Stimulated activated naive CD8-positive, alpha-beta T cell treated with anti-CD3 and anti-CD28 coated beads, Interleukin-15, Interleukin-2, amounts not matched to agents 100 U/mL and 50 U/mL, for 24 hours (primary cell): ENCODE measurements around the gene MYRF.
A peak's percentile ranks its signal among the peaks of the same experiment; 100 is the strongest.

Source experiments
- ATAC-seq: fragments of 150-1000 bp; cut with Tn5 transposase; one replicate; pipeline ENCODE4 v1.10.0; 2021
- DNase-seq: peaks from one replicate; pipeline ENCODE4 v3.0.0; 2021

Gene MYRF

DNA sequence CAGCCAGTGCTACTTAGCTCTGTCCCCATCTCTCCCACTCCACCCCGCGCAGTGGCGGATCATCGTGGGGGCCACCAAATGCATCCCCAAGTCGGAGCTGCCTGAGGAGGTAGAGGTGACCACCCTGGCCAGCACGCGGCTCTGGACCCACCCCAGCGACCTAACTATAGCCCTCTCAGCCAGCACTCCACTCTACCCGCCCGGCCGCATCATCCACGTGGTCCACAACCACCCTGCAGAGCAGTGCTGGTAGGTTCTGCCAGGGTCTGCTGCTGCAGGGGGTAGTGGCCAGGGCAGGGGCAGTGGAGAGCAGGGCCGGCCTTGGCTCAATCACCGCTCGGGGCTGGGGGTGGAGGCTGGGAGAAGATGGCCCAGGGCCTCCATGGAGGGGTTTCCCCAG lies 13.0 kb upstream of the MYRF start:
- DNase-seq (no peak), ATAC-seq (no peak)

GRCh38 chr11:61739966-61740365 lies 12.5 kb upstream of the MYRF start:
- DNase-seq (no peak), ATAC-seq (no peak)

GRCh38 chr11:61742391-61742790 lies 10.0 kb upstream of the MYRF start:
- ATAC-seq = no peak
- no peak for DNase-seq

GRCh38 chr11:61743486-61744095 lies 8.8 kb upstream of the MYRF start:
- ATAC-seq = no peak
- DNase-seq = no peak

DNA sequence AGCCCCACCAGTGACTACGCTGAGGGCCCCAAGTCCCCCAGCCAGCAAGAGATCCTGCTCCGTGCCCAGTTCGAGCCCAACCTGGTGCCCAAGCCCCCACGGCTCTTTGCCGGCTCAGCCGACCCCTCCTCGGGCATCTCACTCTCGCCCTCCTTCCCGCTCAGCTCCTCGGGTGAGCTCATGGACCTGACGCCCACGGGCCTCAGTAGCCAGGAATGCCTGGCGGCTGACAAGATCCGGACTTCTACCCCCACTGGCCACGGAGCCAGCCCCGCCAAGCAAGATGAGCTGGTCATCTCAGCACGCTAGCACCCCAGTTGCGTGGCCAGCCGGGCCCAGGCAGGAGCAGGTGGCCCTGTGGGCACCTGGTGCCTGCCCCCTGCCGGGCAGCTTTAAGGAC lies 8.3 kb upstream of the MYRF start:
- ATAC-seq (no peak), DNase-seq (no peak)

GRCh38 chr11:61744609-61745156 lies 7.8 kb upstream of the MYRF start:
- no peak for ATAC-seq
- no peak for DNase-seq

DNA sequence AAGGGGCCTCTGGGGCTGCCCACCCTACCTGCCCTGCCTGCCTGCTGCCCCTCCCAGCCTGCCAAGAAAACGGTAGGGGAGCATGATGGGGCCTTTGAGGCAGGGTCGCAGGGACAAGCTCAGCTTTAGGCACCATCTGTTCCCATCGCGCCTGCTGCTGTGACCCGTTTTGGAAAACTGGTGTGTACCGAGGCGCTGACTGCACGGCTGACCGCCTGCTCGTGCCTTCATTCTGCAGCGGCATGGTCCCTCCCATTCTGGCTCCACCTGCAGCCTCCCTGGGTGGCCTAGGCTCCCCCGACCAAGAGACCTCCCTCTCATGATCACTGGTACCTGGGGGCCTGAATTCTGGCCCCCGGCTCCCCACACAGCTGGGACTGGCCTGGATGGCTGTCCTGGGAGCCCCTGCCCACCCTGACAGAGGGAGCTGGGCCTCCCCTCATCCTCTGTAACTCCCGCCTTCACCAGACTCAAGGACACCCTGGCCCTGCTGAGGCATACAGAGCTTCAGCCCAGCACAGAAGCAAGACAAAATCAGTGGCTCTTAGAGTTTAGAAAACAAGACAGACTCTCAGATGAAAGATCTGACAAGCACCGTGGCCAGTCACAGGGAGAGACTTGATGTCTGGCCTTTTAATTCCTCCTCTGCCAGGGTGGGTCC lies 6.5 kb upstream of the MYRF start:
- no peak for ATAC-seq

DNA sequence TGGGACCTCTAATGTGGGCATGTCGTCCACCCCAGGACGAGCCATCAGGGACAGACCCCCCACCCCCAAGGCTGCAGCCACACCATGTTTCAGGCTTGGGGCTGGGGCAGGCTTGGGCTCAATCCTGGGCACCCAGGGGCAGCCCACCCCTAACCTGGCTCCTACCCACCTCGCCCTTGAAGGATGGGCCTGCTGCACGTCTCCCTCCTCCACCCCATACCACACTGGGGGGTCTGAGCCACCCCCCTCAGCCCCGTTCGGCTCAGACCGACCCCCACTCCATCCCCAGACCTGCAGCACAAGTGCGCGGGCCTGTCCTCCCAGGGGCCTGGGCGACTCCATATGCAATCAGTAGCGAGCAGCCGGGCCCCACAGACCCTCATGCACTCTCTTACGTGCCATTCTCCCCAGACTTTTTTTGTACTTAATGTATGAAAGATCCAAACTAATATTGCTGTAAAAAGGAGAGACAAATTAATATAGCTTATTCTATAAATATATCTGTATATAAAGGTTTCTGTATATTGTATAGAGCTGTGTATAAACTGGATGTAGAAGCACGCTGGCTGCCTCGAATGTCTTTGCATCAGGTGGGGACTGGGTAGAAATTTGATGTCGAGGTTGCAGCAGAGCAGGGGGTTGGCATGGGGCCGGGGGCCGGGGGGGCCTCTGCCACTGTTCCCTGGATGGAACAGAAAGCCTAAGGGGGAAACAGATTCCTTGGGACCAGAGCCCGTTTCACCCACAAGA lies 5.8 kb upstream of the MYRF start:
- no peak for DNase-seq
- no peak for ATAC-seq

More for the DNA sequence above, 6.5 kb upstream of the MYRF start:
- DNase-seq = no peak

- ATAC-seq = no peak
- DNase-seq = peak; percentile 68
These were observed 5.1 kb upstream of the MYRF start for GRCh38 chr11:61747192-61747966.

DNA sequence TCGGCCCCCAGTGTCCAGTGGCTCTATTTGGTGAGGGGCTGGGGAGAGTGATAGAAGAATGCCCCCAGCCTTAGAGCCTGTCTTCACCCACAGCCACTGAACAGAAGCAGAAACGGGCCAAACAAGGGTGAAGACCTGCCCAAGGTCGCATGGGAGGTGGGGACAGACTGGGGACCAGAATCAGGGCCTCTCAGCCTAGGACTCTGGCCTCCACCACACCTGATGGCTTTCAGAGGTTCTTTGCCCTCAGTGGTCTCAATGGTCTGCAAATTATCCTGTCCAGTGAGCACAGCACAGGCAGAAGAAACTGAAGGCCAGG lies 4.5 kb upstream of the MYRF start:
- DNase-seq = no peak
- ATAC-seq = no peak

DNA sequence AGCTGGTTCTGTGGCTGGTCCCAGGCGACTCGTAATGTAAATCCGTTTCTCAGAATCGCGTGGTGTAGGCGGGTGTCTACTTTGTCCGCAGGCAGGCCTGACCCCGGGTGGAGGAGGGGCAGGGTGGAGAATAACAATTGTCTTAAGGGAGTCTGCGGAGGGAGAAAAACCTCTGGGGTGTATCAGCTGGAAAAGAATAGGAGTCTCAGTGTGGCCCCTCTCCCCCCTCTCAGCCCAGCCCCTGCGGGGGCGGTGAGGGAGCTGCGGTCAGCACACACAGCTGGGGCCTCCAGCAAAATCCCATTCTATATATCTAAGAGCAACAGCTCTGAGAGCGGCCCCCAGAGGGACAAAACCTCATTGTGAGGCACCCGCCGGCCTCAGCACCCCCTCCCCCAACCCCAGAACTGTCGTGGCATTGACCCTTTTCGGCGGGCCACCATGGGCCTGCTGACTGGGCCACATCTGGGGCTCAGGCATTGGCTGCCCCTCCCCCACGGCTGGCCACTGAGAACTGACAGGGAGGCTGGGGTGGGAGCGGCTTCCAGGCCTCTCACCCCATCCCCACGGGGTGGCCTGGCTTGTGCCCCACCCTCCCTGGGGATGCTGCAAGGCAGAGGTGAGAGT lies 2.7 kb upstream of the MYRF start:
- ATAC-seq = no peak
- no peak for DNase-seq

DNA sequence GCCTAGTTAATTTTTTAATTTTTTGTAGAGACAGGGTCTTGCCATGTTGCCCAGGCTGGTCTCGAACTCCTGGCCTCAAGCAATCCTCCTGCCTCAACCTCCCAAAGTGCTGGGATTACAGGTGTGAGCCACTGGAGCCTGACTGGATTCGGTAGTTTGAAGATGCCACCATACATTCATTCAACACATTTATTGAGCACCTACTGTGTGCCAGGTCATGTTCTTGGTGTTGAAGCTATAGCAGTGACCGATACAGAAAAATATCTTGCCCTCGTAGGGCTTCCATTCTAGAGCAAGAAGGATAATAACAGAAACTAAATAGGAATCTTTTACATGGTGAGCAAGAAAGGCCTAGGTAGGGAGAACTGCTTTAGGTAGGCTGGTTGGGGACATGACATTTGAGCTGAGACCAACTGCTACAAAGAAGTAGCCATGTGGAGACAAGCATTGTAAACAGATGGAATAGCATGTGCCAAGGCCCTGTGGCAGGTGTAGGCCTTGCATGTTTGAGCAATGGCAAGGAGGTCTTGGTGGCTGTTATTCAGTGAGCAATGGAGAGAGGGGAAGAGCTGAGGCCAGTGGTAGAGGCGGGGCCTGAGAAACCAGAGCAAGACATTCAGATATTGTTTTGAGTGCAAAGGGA lies 1.7 kb upstream of the MYRF start:
- DNase-seq (no peak), ATAC-seq (no peak)

GRCh38 chr11:61751384-61751783 lies 1.1 kb upstream of the MYRF start:
- ATAC-seq = no peak
- no peak for DNase-seq

DNA sequence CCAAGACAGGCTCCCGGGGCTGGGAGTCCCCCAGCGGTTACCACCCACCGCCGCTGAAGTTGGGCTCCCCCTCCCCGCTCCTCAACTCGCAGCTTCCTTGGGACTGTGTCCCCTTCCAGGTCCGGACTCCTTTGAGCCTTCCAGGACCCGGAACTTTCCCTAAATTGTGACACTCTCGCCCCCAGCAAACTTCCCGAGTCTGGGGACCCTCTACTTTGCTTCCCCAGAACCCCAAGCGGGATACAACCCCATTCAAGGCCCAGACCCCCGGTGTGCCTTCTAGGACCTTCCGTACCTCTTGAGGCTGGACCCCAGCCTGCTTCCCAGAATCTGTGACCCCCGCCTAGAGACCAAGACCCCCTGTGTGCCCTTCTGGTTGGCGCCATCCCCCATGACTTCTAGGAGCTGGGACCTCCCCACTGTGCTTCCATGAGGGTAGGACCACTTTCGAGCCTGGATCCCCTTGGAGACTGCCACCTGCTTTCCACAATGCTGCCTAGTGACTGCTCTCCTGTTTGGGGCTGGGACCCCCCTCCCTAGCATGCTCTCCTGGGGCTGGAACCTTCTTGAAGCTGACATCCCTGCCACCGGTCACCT lies 587 bp downstream of the MYRF start:
- ATAC-seq = no peak
- no peak for DNase-seq

- no peak for DNase-seq
- ATAC-seq = no peak
These were observed 1.2 kb downstream of the MYRF start for GRCh38 chr11:61753672-61754071.

DNA sequence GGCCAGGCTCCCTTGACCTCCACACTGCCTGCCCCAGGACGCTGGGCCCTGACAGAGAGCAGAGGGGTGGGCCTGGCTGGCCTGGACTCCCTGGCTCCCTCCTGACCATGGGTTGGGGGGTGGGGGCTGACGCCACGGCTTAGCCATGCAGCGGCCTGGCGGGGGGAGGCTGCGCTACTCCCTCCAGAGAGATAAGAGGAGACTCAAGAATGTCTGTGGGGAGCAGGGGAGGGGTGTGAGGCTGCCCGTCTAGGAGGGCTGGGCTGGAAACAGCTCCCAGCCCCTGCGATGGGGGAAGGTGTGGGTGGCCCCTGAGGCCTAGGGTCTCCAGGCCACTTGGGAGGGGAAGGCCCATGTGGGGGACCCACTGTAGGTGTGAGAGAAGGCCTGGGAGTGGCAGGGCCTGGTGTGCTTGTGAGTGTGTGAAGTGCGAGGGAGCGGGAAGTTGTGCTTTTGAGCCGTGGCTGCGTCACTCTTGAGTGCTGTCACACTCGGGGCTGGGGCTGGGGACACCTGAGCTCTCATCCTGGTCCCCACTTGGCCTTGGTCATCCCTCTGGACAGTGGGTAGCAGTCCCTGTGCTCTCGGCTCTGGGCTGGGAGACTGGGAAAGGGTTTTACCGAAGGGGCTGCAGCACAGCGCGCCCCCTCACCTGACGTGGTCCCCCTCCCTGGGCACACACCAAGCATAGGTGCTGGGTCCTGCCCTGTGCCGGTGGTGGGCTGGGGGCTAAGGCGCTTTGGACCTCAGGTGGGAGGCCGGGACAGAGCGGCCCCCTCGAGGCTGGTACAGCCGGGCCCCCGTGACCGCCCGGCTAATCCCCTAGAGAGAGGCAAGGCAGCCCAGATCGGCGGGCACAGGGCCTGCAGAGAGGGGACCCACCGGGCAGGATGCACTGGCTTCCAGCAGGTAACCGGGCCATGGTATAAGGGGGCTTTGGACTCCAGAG lies 2.4 kb downstream of the MYRF start:
- ATAC-seq (no peak), DNase-seq (no peak)

GRCh38 chr11:61756147-61756451 lies 3.7 kb downstream of the MYRF start:
- ATAC-seq (no peak), DNase-seq (no peak)

DNA sequence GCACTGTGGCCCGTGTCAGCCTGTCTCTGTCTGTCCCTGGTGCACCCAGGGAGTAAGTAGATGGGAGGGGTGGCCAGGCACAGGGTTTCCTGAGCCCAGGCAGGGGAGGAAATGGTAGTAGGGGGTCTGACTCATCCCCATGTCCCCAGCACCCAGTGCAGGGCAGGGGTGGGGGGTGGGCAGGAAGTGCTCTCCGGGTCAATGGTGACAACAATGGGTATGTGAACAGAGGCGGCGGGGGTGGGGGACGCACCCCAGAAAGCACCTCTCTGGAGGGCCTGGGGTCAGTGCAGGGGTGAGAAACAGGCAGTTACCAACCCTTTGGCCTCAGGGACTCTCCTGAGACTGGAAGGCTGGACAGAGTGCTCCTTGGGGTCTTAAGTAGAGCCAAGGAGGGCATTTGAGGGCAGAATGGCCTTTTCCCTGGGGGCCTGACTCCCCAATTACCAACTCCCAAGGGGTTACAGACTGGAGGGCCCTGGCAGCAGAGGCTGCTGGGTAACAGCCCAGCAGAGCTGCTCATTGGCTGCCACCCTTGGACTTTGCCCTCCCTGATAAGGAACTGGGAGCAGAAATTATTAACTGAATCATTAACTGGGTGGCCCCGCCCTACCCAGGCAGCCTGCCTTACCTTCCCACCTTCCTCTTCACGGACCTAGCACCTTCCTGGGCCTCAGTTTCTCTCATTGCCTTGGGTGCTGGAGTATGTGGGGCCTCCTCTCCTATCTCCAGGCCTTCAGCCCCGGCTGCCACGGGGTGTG lies 4.2 kb downstream of the MYRF start:
- peak; percentile 56 for ATAC-seq
- peak; percentile 32 for DNase-seq

GRCh38 chr11:61757213-61757862 lies 4.9 kb downstream of the MYRF start:
- ATAC-seq (no peak), DNase-seq (no peak)
